G401 (cell line): ENCODE results near the gene GLP2R. TPM values are rescaled to one million over a fixed set of nuclear protein-coding genes. Genes with fewer than 3 reads are reported as not detected.

Source experiments
- DNase-seq: peaks from one replicate; pipeline ENCODE4 v3.0.0-alpha.2; 2015; ENCODE audit warnings: low spot score
- in situ Hi-C: cut with HindIII; loops from 2 replicates; pipeline ENCODE4 v1.10.0; 2016; ENCODE audit warnings: low sequenced_read_pairs, mixed read lengths
- total RNA-seq: library from RNA; depleted of rRNA; stranded (reverse); fragments of >200 nt; shearing (Covaris generic); gene quantifications from 2 replicates; pipeline ENCODE4 v1.2.3, GENCODE V29; 2014; rRNA removed

Gene GLP2R
- total RNA-seq, 1 experiment from 2014 or later = not detected

DNA sequence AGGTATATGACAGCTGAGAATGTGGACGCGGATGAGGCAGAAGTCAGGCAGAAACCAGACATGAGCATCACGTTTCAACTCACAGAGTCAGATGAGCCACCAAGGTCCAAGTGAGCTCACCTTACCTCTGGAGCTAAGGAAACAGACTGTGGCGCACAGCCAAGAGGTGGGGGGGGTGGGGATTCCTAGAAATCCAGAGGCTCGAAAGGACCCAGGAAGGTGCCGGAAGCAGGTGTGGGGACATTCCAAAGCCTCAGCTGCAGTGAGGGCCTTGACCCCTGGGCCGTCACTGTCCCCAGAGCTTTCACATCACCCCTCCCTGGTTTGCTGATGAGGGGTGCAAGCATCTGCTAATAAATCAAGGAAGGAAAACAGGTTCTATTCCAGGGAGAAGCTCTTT is 108.6 kb downstream of the GLP2R start:
- no peak for DNase-seq
- in situ Hi-C loops = no loop called here

DNA sequence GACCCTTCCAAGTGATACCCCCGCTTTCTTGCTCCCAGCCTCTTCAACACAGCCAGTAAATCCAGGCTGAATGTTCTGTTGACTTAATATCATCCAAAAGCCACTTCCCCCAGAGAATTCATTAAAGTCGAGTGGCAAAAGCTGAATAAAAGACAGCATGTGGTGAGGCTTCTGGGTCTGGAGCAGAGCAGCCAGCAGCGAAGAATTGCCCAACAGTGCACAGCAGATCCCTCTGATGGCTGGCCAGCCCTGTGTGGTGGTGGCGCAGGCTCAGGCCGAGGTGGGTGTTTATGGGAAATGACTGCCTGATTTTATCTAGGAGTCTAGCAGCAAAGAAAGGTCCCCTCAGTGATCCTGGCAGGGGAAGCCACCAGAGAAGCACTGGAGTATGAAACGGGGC is 109.7 kb downstream of the GLP2R start:
- in situ Hi-C loops = no loop called here
- peak; percentile 67 for DNase-seq

DNA sequence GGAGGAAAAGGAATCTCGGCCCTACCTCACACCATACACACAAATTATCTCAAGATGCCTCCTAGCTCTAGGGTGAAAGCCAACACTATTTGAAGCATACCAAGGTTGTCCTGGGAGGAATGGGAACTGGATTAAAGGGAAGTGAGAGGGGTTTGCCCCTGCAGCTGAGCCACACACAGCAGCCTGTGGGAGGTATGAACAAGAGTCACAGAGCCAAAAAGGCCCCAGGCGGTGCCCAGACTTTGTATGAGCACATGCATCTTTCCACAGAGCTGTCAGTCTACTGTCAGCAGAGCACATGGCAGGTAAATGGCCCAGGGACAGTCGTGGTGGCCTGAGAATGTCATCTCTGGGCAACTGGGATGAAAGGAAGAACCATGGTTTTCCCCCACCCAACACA is 110.4 kb downstream of the GLP2R start:
- in situ Hi-C loops = no loop called here
- DNase-seq = no peak

DNA sequence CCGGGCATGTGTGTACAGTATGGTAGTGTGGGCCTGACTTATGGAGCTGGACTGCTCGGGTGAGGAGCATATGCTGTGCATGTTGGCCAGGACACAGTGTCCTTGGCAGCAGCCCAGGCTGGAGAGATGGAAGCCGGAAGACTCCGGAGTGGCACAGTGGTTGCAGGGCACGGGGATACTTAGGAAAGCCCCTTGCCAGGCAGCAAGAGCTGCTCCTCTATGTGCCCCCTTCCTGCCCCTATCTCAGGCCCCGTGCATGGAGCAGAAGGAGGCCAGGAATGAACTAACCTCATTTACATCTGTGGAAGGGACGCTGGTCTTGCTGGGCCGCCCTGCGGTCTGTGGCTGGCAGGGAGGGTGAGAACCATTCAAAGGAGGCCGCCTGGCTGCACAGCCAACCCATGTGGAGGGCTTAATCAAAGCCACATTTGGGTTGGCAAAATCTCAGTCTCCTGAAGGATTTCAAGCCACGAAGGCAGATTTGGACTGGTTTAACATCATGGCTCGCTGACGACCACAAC is 111.6 kb downstream of the GLP2R start:
- in situ Hi-C loops = no loop called here
- DNase-seq = peak; percentile 94

DNA sequence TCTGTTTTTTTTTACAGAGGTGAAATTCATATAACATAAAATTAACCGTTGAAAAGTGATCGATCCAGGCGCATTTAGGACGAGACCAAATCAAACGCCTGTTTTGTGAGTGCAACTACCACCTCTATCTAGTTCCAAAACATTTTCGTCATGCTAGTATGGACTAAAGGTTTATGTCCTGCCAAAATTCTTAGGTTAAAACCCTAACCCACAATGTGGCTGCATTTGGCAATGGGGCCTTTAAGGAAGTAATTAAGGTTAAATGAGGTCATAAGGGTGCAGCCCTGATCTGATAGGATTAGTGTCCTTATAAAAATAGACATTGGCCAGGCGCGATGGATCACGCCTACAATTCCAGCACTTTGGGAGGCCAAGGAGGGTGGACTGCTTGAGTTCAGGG is 112.2 kb downstream of the GLP2R start:
- no peak for DNase-seq
- in situ Hi-C loops = no loop called here

DNA sequence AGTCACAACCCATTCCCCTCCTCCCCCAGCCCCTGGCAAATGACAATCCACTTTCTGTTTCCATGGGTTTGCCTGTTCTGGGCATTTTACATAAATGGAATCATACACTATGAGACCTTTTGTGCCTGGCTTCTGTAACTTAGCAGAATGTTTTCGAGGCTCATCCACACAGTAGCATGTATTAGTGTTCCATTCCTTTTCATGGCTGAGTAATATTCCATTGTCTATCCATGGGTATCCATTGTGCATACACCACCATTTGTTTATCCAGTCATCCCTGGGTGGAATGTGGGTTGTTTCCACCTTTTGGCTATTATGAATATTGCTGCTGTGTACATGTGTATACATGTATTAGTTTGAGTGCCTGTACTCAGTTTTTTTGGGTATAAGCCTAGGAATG is 113.0 kb downstream of the GLP2R start:
- in situ Hi-C loops = no loop called here
- no peak for DNase-seq

DNA sequence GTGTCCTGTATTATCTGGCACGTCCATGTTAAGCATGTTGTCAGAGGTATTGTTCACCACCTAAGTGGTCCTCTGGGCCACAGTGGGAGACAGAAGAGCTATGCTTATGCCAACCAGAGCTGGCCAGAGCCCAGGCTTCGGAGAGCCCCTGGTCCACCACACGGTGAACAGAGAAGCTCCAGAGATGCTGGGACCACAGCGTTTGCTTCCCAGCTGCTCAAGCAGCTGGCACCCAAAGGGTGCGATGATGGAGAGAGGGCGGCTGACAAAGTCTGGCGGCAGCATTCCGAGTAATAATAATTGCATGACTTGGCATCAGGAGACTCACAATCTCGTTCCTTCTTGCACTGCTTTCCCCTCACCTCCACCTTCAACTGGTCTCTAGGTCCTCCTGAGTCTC is 115.1 kb downstream of the GLP2R start:
- no peak for DNase-seq
- in situ Hi-C loops = no loop called here

DNA sequence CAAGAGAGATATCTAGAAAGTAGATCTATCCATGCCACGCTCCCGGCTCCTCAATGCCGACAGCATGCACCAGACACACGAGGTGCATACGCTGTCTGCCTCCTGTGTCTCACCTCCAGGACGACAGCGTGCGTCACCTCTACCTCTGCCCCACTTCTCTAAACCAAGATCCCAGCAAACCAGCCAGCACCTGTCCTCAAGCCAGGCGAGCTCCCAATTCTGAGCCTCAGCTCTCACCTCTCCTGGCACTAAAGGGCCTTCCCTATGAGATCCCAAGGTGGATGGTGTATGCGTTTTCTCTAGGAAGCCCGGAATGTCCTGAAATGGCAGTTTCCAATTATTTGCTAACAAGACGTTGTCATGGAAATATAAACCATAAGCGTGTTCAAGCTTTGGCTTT is 115.6 kb downstream of the GLP2R start:
- in situ Hi-C loops = no loop called here
- DNase-seq = peak; percentile 49

Other genes starting within 250 kb of the GLP2R start
- not detected in 2 replicates for gene CFAP52, start 249.3 kb upstream of the GLP2R start, total RNA-seq
- gene USP43, start 180.4 kb upstream of the GLP2R start, total RNA-seq = 2.8 and 3.0 TPM in 2 replicates
- gene DHRS7C, start 34.3 kb upstream of the GLP2R start, total RNA-seq = not detected in 2 replicates
- gene GSG1L2, start 3.8 kb upstream of the GLP2R start, total RNA-seq = not detected in 2 replicates
- not detected in 2 replicates for gene RCVRN, start 79.3 kb downstream of the GLP2R start, total RNA-seq